ENCODE results near the gene MOB3C.

The MOB3C gene

DNA sequence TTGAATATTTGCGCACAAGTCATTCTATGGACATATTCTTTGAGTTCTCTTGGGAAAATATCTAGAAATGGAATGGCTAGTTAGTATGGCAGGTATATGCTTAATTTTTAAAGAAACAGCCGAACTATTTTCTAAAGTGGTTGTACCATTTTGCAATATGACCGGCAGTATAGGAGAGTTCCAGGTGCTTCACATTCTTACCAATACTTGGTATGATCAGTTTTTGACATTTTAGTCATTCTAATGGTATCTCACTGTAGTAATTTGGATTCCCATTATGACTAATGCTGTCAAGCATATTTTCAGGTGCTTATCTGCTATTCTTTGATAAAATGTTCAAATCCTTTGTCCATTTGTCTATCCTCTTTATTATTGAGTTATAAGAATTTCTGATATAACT is 31.0 kb upstream of the MOB3C start:
- H3K4me3 ChIP-seq (ENCODE audit: low read length) = no peak overlapping the region
- H3K27me3 ChIP-seq (replicated peaks; ENCODE audit: insufficient read depth, low read length) = no peaks in the 10 kb centered on the region
- H3F3A ChIP-seq (ENCODE audit: insufficient read depth, low read length) = no peaks in the 10 kb centered on the region
- H3K4me2 ChIP-seq (ENCODE audit: low read depth, low read length) = no peak overlapping the region
- no peak overlapping the region for H3K9ac ChIP-seq (ENCODE audit: low read length)
- H3K27ac ChIP-seq (ENCODE audit: low read length) = no peak overlapping the region
- DNase-seq = no peak
- H4K20me1 ChIP-seq (ENCODE audit: insufficient read depth, low read length) = no peaks in the 10 kb centered on the region
- no peaks in the 10 kb centered on the region for H3K9me3 ChIP-seq (replicated peaks; ENCODE audit: insufficient read depth, low read length)
- no peaks in the 10 kb centered on the region for H3K9me2 ChIP-seq (replicated peaks; ENCODE audit: insufficient read depth, low read length)
- no peaks in the 10 kb centered on the region for H3K4me1 ChIP-seq (ENCODE audit: low read length)
- H3K36me3 ChIP-seq (replicated peaks; ENCODE audit: insufficient read depth, low read length) = 0 out of 2 replicates have a peak, but pooled peaks cover 4% of the 10 kb centered on the region
- TF ChIP-seq, protein P1, sequence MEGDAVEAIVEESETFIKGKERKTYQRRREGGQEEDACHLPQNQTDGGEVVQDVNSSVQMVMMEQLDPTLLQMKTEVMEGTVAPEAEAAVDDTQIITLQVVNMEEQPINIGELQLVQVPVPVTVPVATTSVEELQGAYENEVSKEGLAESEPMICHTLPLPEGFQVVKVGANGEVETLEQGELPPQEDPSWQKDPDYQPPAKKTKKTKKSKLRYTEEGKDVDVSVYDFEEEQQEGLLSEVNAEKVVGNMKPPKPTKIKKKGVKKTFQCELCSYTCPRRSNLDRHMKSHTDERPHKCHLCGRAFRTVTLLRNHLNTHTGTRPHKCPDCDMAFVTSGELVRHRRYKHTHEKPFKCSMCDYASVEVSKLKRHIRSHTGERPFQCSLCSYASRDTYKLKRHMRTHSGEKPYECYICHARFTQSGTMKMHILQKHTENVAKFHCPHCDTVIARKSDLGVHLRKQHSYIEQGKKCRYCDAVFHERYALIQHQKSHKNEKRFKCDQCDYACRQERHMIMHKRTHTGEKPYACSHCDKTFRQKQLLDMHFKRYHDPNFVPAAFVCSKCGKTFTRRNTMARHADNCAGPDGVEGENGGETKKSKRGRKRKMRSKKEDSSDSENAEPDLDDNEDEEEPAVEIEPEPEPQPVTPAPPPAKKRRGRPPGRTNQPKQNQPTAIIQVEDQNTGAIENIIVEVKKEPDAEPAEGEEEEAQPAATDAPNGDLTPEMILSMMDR (IDR thresholded peaks at IDR 0.05; ENCODE audit: low read length) = no peak
- TF ChIP-seq EZH2phosphoT487 (IDR thresholded peaks at IDR 0.05; ENCODE audit: low read length) = no peak
- TF ChIP-seq EZH2 (optimal IDR thresholded peaks at IDR 0.05; ENCODE audit: low read depth, low read length) = no peak
- H3K79me2 ChIP-seq (ENCODE audit: low read length) = no peaks in the 10 kb centered on the region
- H2AFZ ChIP-seq (ENCODE audit: low read length) = no peak overlapping the region

DNA sequence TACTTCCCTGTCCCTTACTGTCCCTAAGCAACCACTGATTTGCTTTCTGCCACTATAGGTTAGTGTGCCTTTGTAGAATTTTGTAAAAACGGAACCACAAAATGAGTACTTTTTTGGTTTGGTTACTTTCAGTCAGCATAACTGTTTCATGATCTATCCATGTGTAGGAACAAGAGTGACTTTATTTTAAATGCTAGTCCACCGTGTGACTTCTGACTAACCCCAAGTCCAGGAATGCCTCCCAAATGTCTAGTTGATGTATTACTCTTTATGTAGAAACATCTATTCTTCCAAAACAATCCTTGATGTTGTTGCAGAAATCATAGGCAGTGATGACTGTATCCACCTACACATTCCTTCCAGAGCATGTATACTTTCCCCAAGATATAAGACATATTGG is 30.2 kb upstream of the MOB3C start:
- Histone ChIP-seq H3K4me3 (ENCODE audit: low read length) (no peak overlapping the region), H3K4me1 (ENCODE audit: low read length) (no peaks in the 10 kb centered on the region), H3K9me2 (replicated peaks; ENCODE audit: insufficient read depth, low read length) (no peaks in the 10 kb centered on the region), H3K9ac (ENCODE audit: low read length) (no peak overlapping the region), H3F3A (ENCODE audit: insufficient read depth, low read length) (no peaks in the 10 kb centered on the region), H3K4me2 (ENCODE audit: low read depth, low read length) (no peak overlapping the region), H3K79me2 (ENCODE audit: low read length) (no peaks in the 10 kb centered on the region), H2AFZ (ENCODE audit: low read length) (no peak overlapping the region), H4K20me1 (ENCODE audit: insufficient read depth, low read length) (no peaks in the 10 kb centered on the region), H3K9me3 (replicated peaks; ENCODE audit: insufficient read depth, low read length) (no peaks in the 10 kb centered on the region), H3K27ac (ENCODE audit: low read length) (no peak overlapping the region), H3K36me3 (replicated peaks; ENCODE audit: insufficient read depth, low read length) (0 out of 2 replicates have a peak, but pooled peaks cover 4% of the 10 kb centered on the region), H3K27me3 (replicated peaks; ENCODE audit: insufficient read depth, low read length) (no peaks in the 10 kb centered on the region)
- no peak for TF ChIP-seq EZH2 (optimal IDR thresholded peaks at IDR 0.05; ENCODE audit: low read depth, low read length)
- DNase-seq = no peak

DNA sequence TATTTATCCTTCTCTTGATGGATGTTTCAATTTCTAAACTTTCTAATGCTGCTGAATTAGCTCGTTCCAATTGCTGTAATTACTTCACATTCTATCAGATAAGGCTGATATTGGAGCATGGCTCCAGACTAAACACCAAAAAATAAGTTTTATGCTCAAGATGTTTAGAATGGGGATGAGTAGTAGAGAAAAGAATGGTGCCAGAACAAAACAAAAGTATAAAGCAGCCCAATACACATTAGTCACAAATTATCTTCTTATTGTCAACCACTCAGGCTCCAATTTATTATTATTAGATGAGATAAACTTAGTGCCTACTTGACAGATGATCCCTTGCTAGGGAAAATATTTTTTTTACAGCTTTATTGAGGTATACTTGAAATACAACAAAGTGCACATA is 29.7 kb upstream of the MOB3C start:
- TF ChIP-seq, protein P1 (IDR thresholded peaks at IDR 0.05; ENCODE audit: low read length) = no peak
- no peak for TF ChIP-seq EZH2 (optimal IDR thresholded peaks at IDR 0.05; ENCODE audit: low read depth, low read length)
- Histone ChIP-seq H3F3A (ENCODE audit: insufficient read depth, low read length) (no peaks in the 10 kb centered on the region), H3K27ac (ENCODE audit: low read length) (no peak overlapping the region), H3K4me3 (ENCODE audit: low read length) (no peak overlapping the region), H3K27me3 (replicated peaks; ENCODE audit: insufficient read depth, low read length) (no peaks in the 10 kb centered on the region), H3K9ac (ENCODE audit: low read length) (no peak overlapping the region), H3K9me3 (replicated peaks; ENCODE audit: insufficient read depth, low read length) (no peaks in the 10 kb centered on the region), H3K79me2 (ENCODE audit: low read length) (no peaks in the 10 kb centered on the region), H3K4me1 (ENCODE audit: low read length) (no peaks in the 10 kb centered on the region), H3K4me2 (ENCODE audit: low read depth, low read length) (no peak overlapping the region), H3K9me2 (replicated peaks; ENCODE audit: insufficient read depth, low read length) (no peaks in the 10 kb centered on the region), H3K36me3 (replicated peaks; ENCODE audit: insufficient read depth, low read length) (0 out of 2 replicates have a peak, but pooled peaks cover 4% of the 10 kb centered on the region), H4K20me1 (ENCODE audit: insufficient read depth, low read length) (no peaks in the 10 kb centered on the region), H2AFZ (ENCODE audit: low read length) (no peak overlapping the region)
- DNase-seq = no peak

DNA sequence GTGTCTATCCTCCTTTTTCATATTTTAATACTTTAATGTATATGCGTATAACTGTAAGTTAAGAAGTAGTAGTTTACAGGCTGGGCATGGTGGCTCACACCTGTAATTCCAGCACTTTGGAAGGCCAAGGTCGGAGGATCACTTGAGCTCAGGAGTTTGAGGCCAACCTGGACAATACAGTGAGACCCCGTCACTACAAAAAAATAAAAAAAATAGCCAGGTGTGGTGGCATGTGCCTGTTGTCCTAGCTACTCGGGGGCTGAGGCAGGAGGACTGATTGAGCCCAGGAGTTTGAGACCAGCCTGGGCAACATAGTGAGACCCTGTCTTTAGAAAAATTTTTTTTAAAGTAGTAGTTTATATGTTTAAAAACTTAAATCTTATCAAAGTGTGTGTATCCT is 29.2 kb upstream of the MOB3C start:
- Histone ChIP-seq H3K9me2 (replicated peaks; ENCODE audit: insufficient read depth, low read length) (no peaks in the 10 kb centered on the region), H3K36me3 (replicated peaks; ENCODE audit: insufficient read depth, low read length) (0 out of 2 replicates have a peak, but pooled peaks cover 4% of the 10 kb centered on the region), H3F3A (ENCODE audit: insufficient read depth, low read length) (no peaks in the 10 kb centered on the region), H3K4me3 (ENCODE audit: low read length) (no peak overlapping the region), H3K4me1 (ENCODE audit: low read length) (no peaks in the 10 kb centered on the region), H4K20me1 (ENCODE audit: insufficient read depth, low read length) (no peaks in the 10 kb centered on the region), H3K79me2 (ENCODE audit: low read length) (no peaks in the 10 kb centered on the region), H3K27ac (ENCODE audit: low read length) (no peak overlapping the region), H2AFZ (ENCODE audit: low read length) (no peak overlapping the region), H3K4me2 (ENCODE audit: low read depth, low read length) (no peak overlapping the region), H3K9me3 (replicated peaks; ENCODE audit: insufficient read depth, low read length) (no peaks in the 10 kb centered on the region), H3K9ac (ENCODE audit: low read length) (no peak overlapping the region), H3K27me3 (replicated peaks; ENCODE audit: insufficient read depth, low read length) (no peaks in the 10 kb centered on the region)
- DNase-seq = no peak
- TF ChIP-seq, protein P1 (IDR thresholded peaks at IDR 0.05; ENCODE audit: low read length) = no peak
- TF ChIP-seq EZH2 (optimal IDR thresholded peaks at IDR 0.05; ENCODE audit: low read depth, low read length) = no peak
- TF ChIP-seq EZH2phosphoT487 (IDR thresholded peaks at IDR 0.05; ENCODE audit: low read length) = no peak
